Activated CD4-positive, alpha-beta T cell treated with anti-CD3 and anti-CD28 coated beads for 48 hours (primary cell): ENCODE results near the gene CERS3.

ENCODE experiments used
- DNase-seq: peaks from one replicate; pipeline ENCODE4 v3.0.0-alpha.2; 2020

CERS3 gene

GRCh38 chr15:100528833-100529428, at the start of gene CERS3:
CERS3 (minus strand) TSS chr15:100528950; CDS start chr15:100501849, 27,101 bp downstream.
- no peak for DNase-seq

GRCh38 chr15:100573526-100573925, 44.8 kb upstream of the CERS3 start:
- DNase-seq = no peak

GRCh38 chr15:100572362-100572983, 43.7 kb upstream of the CERS3 start:
- no peak for DNase-seq

GRCh38 chr15:100571592-100572167, 42.9 kb upstream of the CERS3 start:
- DNase-seq = no peak

GRCh38 chr15:100570735-100571313, 42.1 kb upstream of the CERS3 start:
- no peak for DNase-seq

- no peak for DNase-seq
Observed at GRCh38 chr15:100570275-100570674, 41.5 kb upstream of the CERS3 start.

- DNase-seq = no peak
Observed at GRCh38 chr15:100569391-100569790, 40.6 kb upstream of the CERS3 start.

- DNase-seq = no peak
Observed at GRCh38 chr15:100566850-100567628, 38.3 kb upstream of the CERS3 start.

- DNase-seq = no peak
Observed at GRCh38 chr15:100565591-100565990, 36.8 kb upstream of the CERS3 start.

GRCh38 chr15:100560323-100560722, 31.6 kb upstream of the CERS3 start:
- no peak for DNase-seq

GRCh38 chr15:100559330-100559729, 30.6 kb upstream of the CERS3 start:
- DNase-seq = no peak

GRCh38 chr15:100558771-100559254, 30.1 kb upstream of the CERS3 start:
- no peak for DNase-seq

GRCh38 chr15:100553468-100553867, 24.7 kb upstream of the CERS3 start:
- no peak for DNase-seq

- DNase-seq = no peak
Observed at GRCh38 chr15:100547961-100548360, 19.2 kb upstream of the CERS3 start.

GRCh38 chr15:100544946-100545345, 16.2 kb upstream of the CERS3 start:
- DNase-seq = no peak

- no peak for DNase-seq
Observed at GRCh38 chr15:100544338-100544841, 15.6 kb upstream of the CERS3 start.

- no peak for DNase-seq
Observed at GRCh38 chr15:100542290-100542689, 13.5 kb upstream of the CERS3 start.

GRCh38 chr15:100537331-100537730, 8.6 kb upstream of the CERS3 start:
- DNase-seq = no peak

- no peak for DNase-seq
Observed at GRCh38 chr15:100536733-100537132, 8.0 kb upstream of the CERS3 start.

- no peak for DNase-seq
Observed at GRCh38 chr15:100533886-100534285, 5.1 kb upstream of the CERS3 start.

- DNase-seq = no peak
Observed at GRCh38 chr15:100531823-100532327, 3.1 kb upstream of the CERS3 start.

GRCh38 chr15:100531204-100531603, 2.5 kb upstream of the CERS3 start:
- DNase-seq = no peak

GRCh38 chr15:100529556-100529955, 806 bp upstream of the CERS3 start:
- no peak for DNase-seq
